ENCODE data around the gene GNL3.
"Not testable (repeated sequence)": the region's sequence is repeated elsewhere in the genome, so short reads cannot be mapped to it uniquely, and the experiment has no call there.

The GNL3 gene

GRCh38 chr3:52722491-52722890 lies 36.7 kb downstream of the GNL3 start:
- no peak for DNase-seq

DNA sequence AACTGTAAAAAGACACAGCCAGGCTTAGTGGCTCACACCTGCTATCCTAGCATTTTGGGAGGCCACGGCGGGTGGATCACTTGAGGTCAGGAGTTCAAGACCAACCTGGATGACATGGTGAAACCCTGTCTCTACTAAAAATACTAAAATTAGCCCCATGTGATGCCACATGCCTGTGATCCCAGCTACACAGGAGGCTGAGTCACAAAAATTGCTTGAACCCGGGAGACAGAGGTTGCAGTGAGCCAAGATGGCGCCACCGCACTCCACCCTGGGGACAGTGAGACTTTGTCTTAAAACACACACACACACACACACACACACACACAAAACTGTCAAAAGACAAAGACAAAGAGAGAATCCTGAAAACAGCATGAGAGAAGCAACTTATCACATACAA lies 38.1 kb downstream of the GNL3 start:
- DNase-seq: no peak

DNA sequence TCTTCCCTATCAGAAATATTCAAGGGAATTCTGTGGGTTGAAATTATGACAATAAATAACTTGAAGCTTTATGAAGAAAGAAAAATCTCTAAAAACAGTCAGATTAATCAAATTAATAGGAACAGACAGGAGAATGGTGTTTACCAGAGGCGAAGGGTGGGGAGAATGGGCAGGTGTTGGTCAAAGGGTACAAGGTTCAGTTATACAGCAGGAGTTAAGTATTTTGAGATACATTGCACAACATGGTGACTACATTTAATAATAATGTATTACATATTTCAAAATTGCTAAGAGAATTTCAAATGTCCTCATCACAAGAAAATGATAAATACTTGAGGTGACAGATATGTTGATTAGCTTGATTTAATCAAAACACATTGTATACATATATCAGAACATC lies 38.7 kb downstream of the GNL3 start:
- DNase-seq: no peak

- DNase-seq: not testable (repeated sequence)
Measured at GRCh38 chr3:52728753-52729152, 42.9 kb downstream of the GNL3 start.

GRCh38 chr3:52730681-52731080 lies 44.8 kb downstream of the GNL3 start:
- no peak for DNase-seq

- no peak for DNase-seq
Measured at GRCh38 chr3:52731590-52731989, 45.8 kb downstream of the GNL3 start.

GRCh38 chr3:52733256-52733891 lies 47.5 kb downstream of the GNL3 start:
- no peak for DNase-seq

DNA sequence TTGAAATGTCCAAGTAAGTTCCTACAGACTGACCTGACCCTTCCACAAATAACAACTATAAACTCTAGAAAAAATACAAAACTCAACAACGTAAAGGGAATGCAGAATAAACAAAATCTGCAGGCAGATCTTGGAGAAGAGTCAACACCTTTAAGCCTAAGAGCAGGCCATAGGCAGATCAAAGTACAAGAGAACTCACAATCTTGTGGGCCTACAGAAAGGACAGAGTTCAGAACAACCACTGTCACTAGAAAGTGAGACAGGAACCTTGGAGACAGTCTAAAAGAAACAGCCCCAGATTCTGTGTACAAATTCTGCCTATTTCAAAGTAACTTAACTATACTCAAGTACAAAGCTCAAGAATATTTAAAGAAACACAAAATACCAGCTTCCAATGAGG lies 53.9 kb downstream of the GNL3 start:
- DNase-seq: no peak

- no peak for DNase-seq
Measured at GRCh38 chr3:52742418-52743041, 56.7 kb downstream of the GNL3 start.

- DNase-seq: no peak
Measured at GRCh38 chr3:52743152-52743551, 57.3 kb downstream of the GNL3 start.

GRCh38 chr3:52743721-52744120 lies 57.9 kb downstream of the GNL3 start:
- no peak for DNase-seq

Data from femur (tissue), 1 donor.